Duodenal mucosa (tissue), 2 donors: ENCODE measurements around the gene CITED1.
"Not testable (repeated sequence)": the region's sequence is repeated elsewhere in the genome, so short reads cannot be mapped to it uniquely, and the experiment has no call there.

Source experiments
- H3K27ac ChIP-seq: one replicate; pipeline ENCODE4 v1.7.0; 2013; ENCODE audit warnings: low read depth, low read length
- H3K27me3 ChIP-seq, 2 donors: one replicate each; pipeline ENCODE4 v1.7.0; 2013; ENCODE audit warnings: low read length in 2 of 2, control low read depth in 1 of 2; ENCODE audit not compliant: insufficient read depth in 2 of 2, control insufficient read depth in 1 of 2
- H3K36me3 ChIP-seq, 2 donors: one replicate each; pipeline ENCODE4 v1.7.0; 2013; ENCODE audit warnings: low read length in 2 of 2, control low read depth in 1 of 2; ENCODE audit not compliant: insufficient read depth in 2 of 2, control insufficient read depth in 1 of 2
- H3K4me1 ChIP-seq, 2 donors: one replicate each; pipeline ENCODE4 v1.7.0; 2013; ENCODE audit warnings: low read length in 2 of 2, control low read depth in 1 of 2; ENCODE audit not compliant: insufficient read depth in 2 of 2, control insufficient read depth in 1 of 2
- H3K4me3 ChIP-seq, 2 donors: one replicate each; pipeline ENCODE4 v1.7.0; 2013; ENCODE audit warnings: low read length in 2 of 2, low read depth in 1 of 2
- H3K9ac ChIP-seq, 2 donors: one replicate each; pipeline ENCODE4 v1.7.0; 2013; ENCODE audit warnings: low read length in 2 of 2, low read depth in 1 of 2
- H3K9me3 ChIP-seq, 2 donors: one replicate each; pipeline ENCODE4 v1.7.0; 2013; ENCODE audit warnings: low read length in 2 of 2, control low read depth in 1 of 2; ENCODE audit not compliant: control insufficient read depth in 1 of 2

CITED1 gene

GRCh38 chrX:72330131-72330530 is 24.4 kb upstream of the CITED1 start:
- no peak overlapping the region for H3K27ac ChIP-seq
- no peak overlapping the region for H3K4me3 ChIP-seq
- H3K9ac ChIP-seq = no peak overlapping the region
- H3K36me3 ChIP-seq = no peaks in the 10 kb centered on the region
- H3K4me1 ChIP-seq = no peaks in the 10 kb centered on the region
- no peaks in the 10 kb centered on the region for H3K9me3 ChIP-seq
- H3K27me3 ChIP-seq = no peaks in the 10 kb centered on the region

DNA sequence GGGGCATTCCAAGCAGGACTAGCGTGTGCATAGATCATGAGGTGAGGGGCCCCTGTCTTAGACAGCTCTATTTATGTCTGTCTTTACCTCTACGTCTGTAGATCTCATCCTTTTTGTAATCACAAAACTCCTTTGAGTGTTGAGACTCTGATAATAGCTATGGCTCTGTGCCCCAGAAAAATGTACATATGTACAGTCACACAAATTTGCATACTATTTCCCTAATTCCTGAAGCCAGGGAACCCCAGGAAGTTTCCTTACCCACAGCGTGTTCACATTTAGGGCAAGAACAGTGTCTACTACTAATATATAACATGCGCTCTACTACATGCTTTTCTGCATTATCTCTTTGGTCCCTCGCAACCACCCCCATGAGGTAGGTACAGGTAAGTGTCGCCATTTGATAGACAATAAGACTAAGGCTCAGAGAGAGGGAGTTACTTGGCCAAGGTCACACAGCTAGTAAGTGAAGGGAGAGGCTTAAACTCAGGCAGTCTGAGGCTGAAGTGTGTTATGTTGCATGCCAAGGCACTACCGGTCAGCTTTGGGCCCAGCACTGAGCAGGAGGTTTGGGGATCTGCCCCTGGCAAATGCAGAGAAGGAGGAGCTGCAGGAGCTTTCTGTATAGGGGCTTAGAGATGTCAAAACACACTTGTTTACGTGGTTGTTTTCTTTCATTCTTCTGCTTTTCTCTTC is 21.0 kb upstream of the CITED1 start:
- Histone ChIP-seq H3K4me3 (no peak overlapping the region), H3K27ac (no peak overlapping the region), H3K9ac (no peak overlapping the region), H3K27me3 (no peaks in the 10 kb centered on the region), H3K9me3 (no peaks in the 10 kb centered on the region), H3K4me1 (no peaks in the 10 kb centered on the region), H3K36me3 (no peaks in the 10 kb centered on the region)

DNA sequence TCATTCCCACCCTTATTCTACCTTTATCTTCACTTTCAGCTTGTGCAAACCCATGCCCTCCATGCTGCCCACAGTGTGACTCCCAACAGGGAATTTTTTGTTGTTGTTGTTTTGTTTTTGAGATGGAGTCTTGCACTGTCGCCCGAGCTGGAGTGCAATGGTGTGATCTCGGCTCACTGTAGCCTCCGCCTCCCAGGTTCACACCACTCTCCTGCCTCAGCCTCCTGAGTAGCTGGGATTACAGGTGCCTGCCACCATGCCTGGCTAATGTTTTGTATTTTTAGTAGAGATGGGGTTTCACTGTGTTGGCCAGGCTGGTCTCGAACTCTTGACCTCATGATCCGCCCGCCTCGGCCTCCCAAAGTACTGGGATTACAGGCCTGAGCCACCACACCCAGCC is 13.9 kb upstream of the CITED1 start:
- H3K9me3 ChIP-seq, H3K4me3 ChIP-seq, H3K9ac ChIP-seq, H3K27me3 ChIP-seq, H3K36me3 ChIP-seq, H3K4me1 ChIP-seq, H3K27ac ChIP-seq: not testable (repeated sequence)

- peak overlapping the region in 1 of 2 donors; percentile 8 for H3K4me3 ChIP-seq
- no peaks in the 10 kb centered on the region for H3K27me3 ChIP-seq
- H3K27ac ChIP-seq = no peak overlapping the region
- peaks cover 6 to 8% of the 10 kb centered on the region in 2 donors for H3K4me1 ChIP-seq
- no peaks in the 10 kb centered on the region for H3K9me3 ChIP-seq
- H3K9ac ChIP-seq = no peak overlapping the region
- no peaks in the 10 kb centered on the region for H3K36me3 ChIP-seq
These were observed 11.4 kb upstream of the CITED1 start for GRCh38 chrX:72317139-72317538.

DNA sequence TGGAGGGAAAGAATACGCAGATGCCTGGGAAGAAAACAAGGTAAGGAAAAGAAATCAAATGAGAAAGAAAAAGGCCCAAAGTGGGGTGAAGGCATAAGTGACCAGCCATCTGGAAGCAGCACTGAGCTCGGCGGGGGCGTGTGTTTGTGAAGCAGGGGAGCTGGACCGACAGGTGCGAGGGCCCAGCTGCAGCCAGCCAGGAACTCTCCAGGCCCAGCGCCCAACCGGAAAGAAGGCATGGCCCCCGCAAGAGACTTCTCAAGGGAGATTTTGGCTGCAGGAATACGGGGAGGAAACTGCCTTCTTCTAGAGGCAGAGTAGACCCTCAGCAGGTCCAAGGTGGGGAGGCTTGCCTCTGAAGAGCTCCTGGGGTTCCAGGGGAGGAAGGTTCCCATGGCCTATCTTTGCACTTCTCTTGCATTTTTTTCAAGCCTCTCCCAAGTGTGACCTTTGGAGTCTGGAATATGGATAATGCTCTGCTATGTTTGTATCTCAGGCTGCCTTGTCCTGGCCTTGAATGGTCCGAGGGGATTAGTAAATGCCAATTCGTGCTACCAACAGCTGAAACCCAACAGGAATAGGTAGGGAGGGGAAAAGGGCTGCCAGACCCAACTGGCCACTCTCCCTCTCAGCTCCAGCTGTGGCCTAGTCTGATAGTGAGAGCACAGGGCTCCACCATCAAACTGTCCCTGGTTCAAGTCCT is 10.8 kb upstream of the CITED1 start:
- Histone ChIP-seq H3K36me3 (no peaks in the 10 kb centered on the region), H3K27me3 (no peaks in the 10 kb centered on the region), H3K27ac (no peak overlapping the region), H3K4me1 (peaks cover 6 to 8% of the 10 kb centered on the region in 2 donors), H3K4me3 (peak overlapping the region in 1 of 2 donors; percentile 8), H3K9ac (no peak overlapping the region), H3K9me3 (no peaks in the 10 kb centered on the region)

- no peaks in the 10 kb centered on the region for H3K36me3 ChIP-seq
- H3K9me3 ChIP-seq = no peaks in the 10 kb centered on the region
- no peaks in the 10 kb centered on the region for H3K27me3 ChIP-seq
- H3K9ac ChIP-seq = no peak overlapping the region
- H3K27ac ChIP-seq = no peak overlapping the region
- H3K4me3 ChIP-seq = no peak overlapping the region
- peaks cover 6 to 8% of the 10 kb centered on the region in 2 donors for H3K4me1 ChIP-seq
These were observed 9.2 kb upstream of the CITED1 start for GRCh38 chrX:72314881-72315280.

DNA sequence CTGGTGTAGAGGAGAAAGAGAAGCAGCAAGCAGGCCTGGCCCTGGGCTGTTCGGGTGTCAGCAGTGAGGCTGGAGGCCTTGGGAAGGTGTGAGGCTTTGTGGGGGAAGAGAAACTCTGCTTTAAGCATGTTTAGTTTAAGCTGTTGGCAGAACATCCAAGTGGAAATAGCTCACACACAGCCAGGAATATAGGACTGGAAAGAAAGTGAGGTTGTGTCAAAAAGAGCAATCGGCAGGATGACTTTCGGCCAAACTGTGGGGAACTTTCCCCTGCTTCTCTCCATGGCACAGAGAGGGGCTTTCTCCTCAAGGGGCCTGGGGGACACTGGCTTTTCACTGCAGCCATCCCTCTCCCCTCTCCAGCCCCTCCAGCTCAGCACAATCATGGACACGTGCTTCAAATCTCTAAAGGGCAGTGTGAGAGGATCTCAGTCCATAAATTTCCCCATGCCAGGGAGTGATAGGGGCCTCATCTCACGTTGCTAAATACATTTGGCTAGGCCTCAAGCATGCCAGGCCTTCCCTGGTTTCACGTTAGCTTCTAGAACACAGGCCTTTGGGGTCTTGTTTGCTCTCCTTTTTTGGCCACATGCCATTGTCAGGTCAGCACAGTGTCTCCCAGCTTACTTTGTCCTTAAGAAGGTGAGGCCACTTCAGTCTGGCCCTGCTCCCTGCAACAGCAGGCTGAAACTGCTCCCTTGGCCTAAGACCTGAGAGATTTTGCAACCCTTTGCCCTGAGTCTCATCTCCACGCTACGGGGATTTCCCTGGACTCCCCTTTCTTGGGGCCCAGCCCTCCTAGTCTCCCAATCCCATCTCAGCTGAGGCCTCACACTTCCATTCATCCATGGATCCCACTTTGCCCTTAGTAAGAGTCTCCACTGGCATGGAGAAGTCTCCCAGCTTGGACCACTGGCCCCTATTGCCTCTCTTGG is 8.3 kb upstream of the CITED1 start:
- Histone ChIP-seq H3K36me3 (no peaks in the 10 kb centered on the region), H3K27me3 (no peaks in the 10 kb centered on the region), H3K4me1 (peaks cover 12 to 13% of the 10 kb centered on the region in 2 donors), H3K9me3 (no peaks in the 10 kb centered on the region), H3K27ac (no peak overlapping the region), H3K4me3 (no peak overlapping the region), H3K9ac (no peak overlapping the region)

GRCh38 chrX:72312311-72312940 is 6.7 kb upstream of the CITED1 start:
- no peaks in the 10 kb centered on the region for H3K9me3 ChIP-seq
- no peaks in the 10 kb centered on the region for H3K36me3 ChIP-seq
- no peak overlapping the region for H3K27ac ChIP-seq
- peaks cover 20 to 24% of the 10 kb centered on the region in 2 donors for H3K4me1 ChIP-seq
- H3K9ac ChIP-seq = no peak overlapping the region
- peaks cover 4 to 10% of the 10 kb centered on the region in 2 donors for H3K27me3 ChIP-seq
- H3K4me3 ChIP-seq = no peak overlapping the region

GRCh38 chrX:72309297-72310071 is 3.8 kb upstream of the CITED1 start:
- H3K9me3 ChIP-seq = no peaks in the 10 kb centered on the region
- H3K4me3 ChIP-seq = peak overlapping the region; percentile 65 to 66
- no peak overlapping the region for H3K27ac ChIP-seq
- H3K36me3 ChIP-seq = no peaks in the 10 kb centered on the region
- H3K27me3 ChIP-seq = peaks cover 9 to 24% of the 10 kb centered on the region in 2 donors
- H3K9ac ChIP-seq = no peak overlapping the region
- H3K4me1 ChIP-seq = peaks cover 13 to 25% of the 10 kb centered on the region in 2 donors
